Measurements from ENCODE around the gene MYO1G.
"Not testable (repeated sequence)": the region's sequence is repeated elsewhere in the genome, so short reads cannot be mapped to it uniquely, and the experiment has no call there.

MYO1G gene

DNA sequence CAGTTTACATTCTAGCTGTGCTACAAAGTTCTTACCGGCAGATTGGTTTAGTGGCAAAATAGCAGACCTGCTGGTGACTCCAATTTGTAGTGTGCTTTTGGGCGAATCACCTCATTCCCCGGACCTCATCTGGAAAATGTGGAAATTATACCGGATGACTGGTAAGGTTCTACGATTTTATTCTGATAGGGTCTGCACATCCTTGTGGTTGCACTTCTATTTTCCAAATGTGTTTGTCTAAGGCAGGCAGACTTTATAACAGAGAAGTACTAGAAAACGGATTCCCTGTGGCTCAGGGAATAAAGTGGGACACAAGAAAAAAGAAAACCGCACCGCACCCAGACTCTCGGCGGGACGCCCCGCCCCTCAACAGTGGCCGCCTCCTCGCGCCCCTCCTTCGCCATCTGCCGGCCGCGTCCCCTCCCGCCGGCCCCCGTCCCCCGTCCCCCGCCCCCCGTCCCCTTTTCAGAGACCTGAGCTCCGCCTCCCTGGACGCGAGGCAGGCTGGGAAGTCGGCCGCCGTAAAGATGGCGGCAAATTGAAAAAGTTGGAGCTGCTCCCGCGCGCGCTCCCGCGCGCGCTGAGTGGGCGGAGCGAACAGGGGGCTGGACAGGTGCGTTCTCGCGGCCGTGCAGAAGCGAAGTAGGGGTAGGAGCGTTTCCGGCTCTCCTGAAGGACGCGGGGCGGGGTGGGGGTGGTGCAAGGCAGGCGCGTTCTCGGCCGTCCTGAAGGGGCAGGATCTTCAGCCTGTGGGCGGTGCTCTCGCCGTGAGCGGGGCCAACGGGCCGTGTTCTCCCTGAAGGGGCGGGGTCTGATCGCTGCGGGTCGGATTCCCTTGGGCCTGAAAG is 20.7 kb upstream of the MYO1G start:
- peak; percentile 23 for FAIRE-seq

DNA sequence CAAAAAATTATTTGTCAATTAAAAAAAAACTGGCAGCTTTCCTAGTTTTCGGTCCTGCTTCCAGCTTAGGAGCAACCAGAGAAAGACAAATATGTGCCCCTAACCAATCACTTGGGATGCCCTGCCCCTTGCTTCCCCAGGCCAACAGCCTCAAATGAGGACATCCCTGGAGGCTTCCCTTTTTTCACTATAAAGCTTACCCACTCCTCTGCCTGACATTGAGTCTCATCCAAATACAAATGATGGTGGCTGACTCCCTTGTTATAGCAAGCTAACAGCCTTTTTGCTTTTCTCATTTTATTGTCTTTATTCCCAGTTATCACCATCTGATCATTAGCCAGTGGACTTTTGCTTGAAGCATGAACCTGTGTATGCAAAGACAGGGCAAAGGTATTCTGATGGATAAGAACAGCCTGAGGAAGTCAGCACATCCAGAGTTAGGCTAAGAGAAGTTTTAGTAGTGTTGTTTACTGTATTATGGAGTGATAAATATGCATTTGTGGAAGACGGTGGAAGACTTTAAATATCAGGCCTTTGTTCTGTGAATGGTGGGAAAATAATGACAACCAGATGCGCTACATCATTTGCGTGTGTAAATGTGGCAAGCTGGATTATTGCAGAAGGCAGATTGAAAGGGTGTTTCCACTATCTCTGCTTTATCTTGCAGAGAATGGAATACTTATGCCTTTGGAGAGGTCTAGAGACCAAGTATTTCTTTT is 19.5 kb upstream of the MYO1G start:
- no peak for FAIRE-seq

GRCh38 chr7:44995555-44996493 is 17.0 kb upstream of the MYO1G start:
- no peak for FAIRE-seq

DNA sequence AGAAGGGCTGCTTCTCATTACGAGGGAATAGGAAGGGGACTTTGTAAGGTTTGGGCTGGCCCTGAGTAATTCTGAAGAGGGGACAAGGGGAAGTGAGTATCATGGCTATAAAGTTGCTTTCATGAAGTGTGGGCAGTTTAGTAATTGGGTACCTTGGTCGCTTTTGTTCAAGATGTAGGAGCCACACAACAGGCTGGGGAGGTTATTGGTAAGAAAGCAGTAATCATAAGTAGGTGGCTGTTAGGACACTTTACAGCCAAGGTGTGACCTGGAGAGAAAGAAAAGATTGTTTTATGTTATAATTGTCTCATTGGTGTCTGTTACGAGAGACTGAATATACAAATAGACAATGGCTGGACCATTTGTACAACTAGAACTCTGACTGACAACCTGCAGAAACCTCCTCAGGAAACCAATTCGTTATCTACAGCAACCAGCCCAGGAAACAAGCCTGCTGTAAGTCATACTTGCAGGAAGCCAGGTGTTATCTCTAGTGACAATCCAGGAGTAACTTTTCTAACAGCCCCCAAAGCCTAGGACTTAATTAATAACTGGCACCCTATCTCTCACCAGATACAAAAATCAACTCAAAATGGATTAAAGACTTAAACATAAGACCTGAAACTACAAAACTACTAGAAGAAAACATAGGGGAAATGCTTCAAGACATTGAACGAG is 16.2 kb upstream of the MYO1G start:
- no peak for FAIRE-seq

DNA sequence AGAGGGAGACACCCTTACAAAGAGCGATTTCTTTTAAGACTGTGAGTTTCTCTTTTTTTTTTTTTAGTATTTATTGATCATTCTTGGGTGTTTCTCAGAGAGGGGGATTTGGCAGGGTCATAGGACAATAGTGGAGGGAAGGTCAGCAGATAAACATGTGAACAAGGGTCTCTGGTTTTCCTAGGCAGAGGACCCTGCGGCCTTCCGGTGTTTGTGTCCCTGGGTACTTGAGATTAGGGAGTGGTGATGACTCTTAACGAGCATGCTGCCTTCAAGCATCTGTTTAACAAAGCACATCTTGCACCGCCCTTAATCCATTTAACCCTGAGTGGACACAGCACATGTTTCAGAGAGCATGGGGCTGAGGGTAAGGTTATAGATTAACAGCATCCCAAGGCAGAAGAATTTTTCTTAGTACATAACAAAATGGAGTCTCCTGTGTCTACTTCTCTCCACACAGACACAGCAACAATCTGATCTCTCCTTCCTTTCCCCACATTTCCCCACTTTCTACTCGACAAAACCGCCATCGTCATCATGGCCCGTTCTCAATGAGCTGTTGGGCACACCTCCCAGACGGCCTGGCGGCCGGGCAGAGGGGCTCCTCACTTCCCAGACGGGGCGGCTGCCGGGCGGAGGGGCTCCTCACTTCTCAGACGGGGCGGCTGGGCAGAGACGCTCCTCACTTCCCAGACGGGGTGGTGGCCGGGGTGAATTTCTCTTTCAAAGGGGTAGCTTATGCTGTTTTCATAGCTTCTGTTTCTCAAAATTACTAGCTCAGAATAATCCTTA is 13.4 kb upstream of the MYO1G start:
- not testable (repeated sequence) for FAIRE-seq

DNA sequence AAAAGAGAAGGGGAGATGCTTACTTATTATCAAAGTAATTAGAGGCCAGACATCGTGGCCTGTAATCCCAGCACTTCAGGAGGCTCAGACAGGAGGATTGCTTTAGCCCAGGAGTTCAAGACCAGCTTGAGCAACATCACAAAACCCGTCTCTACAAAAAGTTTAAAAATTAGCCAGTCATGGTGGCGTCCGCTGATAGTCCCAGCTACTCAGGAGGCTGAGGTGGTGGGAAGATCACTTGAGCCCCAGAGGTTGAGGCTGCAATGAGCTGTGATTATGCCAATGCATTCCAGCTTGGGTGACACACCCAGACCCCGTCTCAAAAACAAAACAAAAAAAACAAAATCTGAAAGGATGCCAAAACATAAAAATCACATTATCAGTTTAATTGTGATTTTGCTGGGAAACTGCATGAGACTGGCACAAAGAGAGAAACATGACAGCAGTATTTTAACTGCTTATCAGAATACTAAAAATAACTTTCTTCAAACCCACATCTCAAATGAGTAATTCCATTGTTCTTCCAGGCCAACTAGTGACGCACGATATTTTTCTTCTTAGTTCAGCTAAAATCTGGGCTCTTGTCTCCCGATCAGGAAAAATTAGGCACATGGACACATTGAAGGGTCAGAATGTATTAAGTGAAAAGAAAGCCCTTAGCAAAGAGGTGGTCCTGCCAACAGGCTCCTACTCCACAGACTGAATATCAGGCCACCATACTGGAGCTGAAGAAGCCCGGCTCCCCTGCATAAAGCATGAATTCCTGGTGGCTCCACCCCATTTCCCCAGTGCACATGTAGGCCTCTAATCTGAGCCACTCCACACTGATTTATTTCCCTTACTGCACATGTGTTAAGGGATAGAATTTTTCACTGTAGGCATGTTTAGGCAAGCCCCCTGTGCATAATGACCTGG is 11.6 kb upstream of the MYO1G start:
- FAIRE-seq = no peak

GRCh38 chr7:44989132-44989531 is 10.3 kb upstream of the MYO1G start:
- no peak for FAIRE-seq

DNA sequence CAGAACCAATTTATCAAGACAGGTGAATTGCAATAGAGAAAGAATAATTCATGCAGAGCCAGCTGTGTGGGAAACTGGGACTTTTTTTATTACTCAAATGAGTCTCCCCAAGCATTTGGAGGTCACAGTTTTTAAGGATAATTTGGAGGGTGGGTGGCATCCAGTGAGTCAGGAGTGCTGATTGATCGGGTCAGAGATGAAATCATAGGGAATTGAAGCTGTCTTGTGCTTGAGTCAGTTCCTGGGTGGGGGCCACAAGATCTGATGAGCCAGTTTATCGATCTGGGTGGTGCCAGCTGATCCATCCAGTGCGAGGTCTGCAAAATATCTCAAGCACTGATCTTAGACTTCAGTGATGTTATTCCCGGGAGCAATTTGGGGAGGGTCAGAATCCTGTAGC is 9.9 kb upstream of the MYO1G start:
- FAIRE-seq = no peak

DNA sequence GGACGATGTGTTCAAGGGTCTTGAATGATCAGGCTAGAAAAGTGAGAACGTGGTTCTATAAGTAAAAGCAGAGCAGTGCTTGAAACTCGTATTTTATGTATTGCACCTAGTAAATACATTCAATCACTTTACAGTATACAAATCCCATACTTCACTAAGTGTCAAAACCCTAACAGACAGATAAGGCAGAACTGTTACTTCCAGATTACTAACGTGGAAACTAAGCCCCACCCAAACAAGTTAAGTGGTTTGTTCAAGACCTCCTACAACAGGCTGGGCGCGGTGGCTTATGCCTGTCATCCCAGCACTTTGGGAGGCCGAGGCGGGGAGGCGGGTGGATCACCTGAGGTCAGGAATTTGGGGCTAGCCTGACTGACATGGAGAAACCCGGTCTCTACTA is 9.2 kb upstream of the MYO1G start:
- no peak for FAIRE-seq

GRCh38 chr7:44987457-44987856 is 8.6 kb upstream of the MYO1G start:
- no peak for FAIRE-seq

DNA sequence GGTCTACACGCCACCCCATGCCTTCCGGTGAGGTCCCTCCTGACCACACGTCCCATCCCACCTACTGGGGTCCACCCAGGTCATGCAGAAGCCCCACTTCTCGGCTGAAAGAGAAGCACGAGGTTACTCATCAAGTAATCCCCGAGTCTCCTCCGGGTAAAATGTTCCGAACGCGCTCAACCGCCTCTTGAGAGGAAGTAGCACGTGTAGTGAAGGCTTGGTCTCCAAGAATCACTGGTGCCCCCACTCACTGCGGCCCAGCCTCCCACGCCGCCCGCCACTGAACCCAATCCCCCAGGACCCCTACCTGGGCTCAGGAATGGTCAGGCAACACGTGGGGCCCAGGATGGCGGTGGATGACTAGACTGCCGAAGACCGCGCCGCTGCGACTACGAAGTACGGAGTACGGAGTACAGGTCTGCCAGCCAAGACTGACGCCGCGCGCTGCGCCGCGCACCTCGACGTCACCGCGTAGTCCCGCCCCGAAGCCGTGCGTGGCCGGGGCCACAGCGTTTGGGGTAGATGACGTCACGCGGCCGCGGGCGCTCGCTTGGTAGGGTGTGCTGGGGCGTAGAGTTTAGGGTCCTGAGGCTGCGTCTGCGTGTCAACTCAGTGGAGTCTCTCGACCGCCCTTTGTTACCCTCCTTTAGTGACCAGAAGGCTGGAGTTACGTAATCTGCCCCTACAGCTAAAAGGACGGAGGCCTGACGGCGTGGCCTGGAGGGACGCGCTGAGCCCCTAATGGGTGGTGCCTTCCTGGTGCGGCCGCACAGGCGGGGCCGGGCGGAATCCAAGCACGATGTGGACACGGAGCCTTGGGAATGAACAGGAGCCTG is 7.6 kb upstream of the MYO1G start:
- FAIRE-seq = no peak

- no peak for FAIRE-seq
Measured at GRCh38 chr7:44985900-44986217, 7.0 kb upstream of the MYO1G start.

- no peak for FAIRE-seq
Measured at GRCh38 chr7:44985033-44985695, 6.3 kb upstream of the MYO1G start.

DNA sequence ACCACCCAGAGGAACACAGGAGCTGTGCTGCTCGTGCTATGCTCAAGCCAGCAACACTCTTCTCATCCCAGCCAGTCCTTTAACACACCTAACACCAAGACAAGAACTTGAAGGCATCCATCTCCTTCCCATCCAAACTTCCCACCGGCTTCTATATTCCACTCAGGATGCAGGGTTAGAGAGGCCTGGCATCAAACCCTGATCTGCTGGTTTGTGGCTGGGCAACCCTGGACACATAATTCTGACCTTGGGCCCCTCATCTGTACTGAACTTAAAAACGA is 5.6 kb upstream of the MYO1G start:
- FAIRE-seq = no peak

DNA sequence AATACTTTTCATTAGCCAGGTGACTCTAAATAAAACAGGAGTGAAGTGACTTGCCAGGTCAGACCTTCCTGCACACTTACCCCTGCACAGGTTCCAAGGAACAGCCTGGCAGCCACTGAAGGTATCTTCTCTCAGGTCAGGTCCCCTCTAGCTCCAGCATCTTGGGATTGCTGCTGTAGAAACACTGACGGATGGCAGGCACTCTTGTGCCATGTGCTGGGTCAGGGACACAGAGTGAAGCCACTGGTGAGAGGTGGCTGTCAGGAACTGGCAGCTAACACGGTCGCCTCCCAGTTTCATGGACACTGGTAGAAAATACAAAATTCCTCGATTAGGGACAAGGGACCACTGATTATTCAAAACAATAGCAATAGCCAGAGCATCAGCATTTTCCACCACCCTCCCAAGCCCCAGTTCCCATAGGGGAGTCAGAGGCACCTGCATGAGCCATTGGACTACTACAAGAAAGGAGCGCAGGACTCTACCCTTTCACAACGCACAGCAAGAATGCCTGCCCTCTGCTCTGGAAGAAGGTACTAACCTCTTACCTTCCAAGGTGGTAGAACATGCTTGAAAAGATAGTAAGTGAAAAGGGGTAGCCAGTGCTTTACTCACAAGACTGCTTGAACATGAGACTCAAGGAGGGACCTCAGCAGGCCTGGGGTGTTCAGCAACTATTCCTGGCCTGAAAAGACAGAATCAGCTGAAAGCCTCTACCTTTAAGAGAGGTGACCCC is 5.1 kb upstream of the MYO1G start:
- no peak for FAIRE-seq

DNA sequence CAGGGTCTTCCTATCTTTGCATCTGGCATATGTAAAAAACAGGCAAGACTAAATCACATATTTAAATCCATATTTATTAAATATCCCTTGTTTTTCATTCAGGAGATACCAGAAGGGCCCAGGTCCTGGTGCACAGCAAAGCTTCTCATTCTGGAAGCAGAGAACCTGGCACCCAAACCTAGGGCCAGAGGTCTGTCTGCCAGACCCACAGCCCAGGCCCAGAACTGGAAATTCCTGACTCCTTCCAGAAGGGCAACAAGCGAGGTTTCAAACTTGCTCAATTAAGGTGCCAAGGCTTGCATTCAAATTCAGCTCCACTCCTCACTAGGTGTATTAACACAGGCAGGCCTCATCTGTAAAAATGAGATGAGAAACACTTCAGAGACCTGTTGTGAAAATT is 4.2 kb upstream of the MYO1G start:
- no peak for FAIRE-seq

DNA sequence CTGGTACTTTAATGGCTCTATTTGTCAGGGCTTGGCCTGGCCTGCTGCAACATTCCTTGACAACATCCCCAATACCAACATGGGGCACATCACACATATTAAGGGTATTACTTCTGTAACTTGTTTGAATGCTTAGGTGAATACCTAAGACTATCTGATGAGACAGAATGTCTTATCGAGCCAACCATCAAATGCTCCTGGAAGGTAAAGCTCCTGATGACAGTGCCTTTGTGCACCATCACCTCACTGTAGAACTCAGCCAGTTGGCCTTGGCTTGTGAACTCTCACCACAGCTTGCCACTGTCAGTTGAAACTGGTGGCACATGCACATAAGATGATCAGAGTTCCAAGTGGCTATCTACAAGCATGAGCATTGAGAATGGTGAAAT is 3.7 kb upstream of the MYO1G start:
- FAIRE-seq = no peak

- no peak for FAIRE-seq
Measured at GRCh38 chr7:44981035-44981706, 2.4 kb upstream of the MYO1G start.

Data from endometrium (tissue), 2 donors.